Psoas muscle (tissue), 8 donors: ENCODE measurements around the gene HARBI1. TPM values are rescaled to one million over a fixed set of nuclear protein-coding genes. Genes with fewer than 3 reads are reported as not detected.

Experiments used
- ATAC-seq, 4 donors: fragments of 200-7000 bp; cut with Tn5 transposase; one replicate each; pipeline ENCODE4 v1.9.1; 2020; ENCODE audit warnings: moderate library complexity in 3 of 4, mild to moderate bottlenecking in 2 of 4
- DNase-seq, 2 donors: peaks; one replicate each; pipeline ENCODE4 v3.0.0-alpha.2; 2020
- H3K27ac ChIP-seq: fragments of 200-600 bp; one replicate; pipeline ENCODE4 v1.8.0; 2022
- H3K27me3 ChIP-seq, 3 donors: fragments of 200-600 bp in 1 of 3; one replicate each; pipeline versions ENCODE4 v1.6.1 to v1.8.0; 2013 to 2022; ENCODE audit warnings: low read length in 2 of 3, mild to moderate bottlenecking in 2 of 3, moderate library complexity in 1 of 3; ENCODE audit not compliant: insufficient read depth in 3 of 3
- H3K36me3 ChIP-seq, 2 donors: fragments of 200-600 bp in 1 of 2; one replicate each; pipeline versions ENCODE4 v1.6.1 to v1.8.0; 2013 to 2022; ENCODE audit warnings: low read depth in 1 of 2, mild to moderate bottlenecking in 1 of 2, moderate library complexity in 1 of 2; ENCODE audit not compliant: insufficient read depth in 1 of 2
- H3K4me1 ChIP-seq: fragments of 200-600 bp; one replicate; pipeline ENCODE4 v1.8.0; 2022
- H3K4me3 ChIP-seq: fragments of 200-600 bp; one replicate; pipeline ENCODE4 v1.8.0; 2022; ENCODE audit warnings: mild to moderate bottlenecking
- H3K9me3 ChIP-seq: fragments of 200-600 bp; one replicate; pipeline ENCODE4 v1.8.0; 2022
- CTCF ChIP-seq: fragments of 200-600 bp; IDR thresholded peaks from one replicate; pipeline ENCODE4 v1.8.0; 2022; ENCODE audit warnings: antibody characterized with exemption
- WGBS, 3 donors: extraction: QIAGEN DNeasy Blood & Tissue Kit; methylation state at CpG; one replicate each; pipeline versions ENCODE4 v1.1.6 to v1.1.7; 2013; 5-methylcytosine and 5-hydroxymethylcytosine counted together
- intact Hi-C, 2 donors: fragments of 100-400 bp; cut with DNase I; formaldehyde crosslinking; loops; one replicate each; pipeline versions ENCODE4 v1.11.0 to v1.14.2; 2022
- long read RNA-seq, 2 donors: library from polyadenylated mRNA; unstranded; transcript quantifications; one replicate each; pipeline ENCODE4 v2.0.0, GENCODE V29; 2021
- polyA plus RNA-seq, 3 donors: library from polyadenylated mRNA; stranded (reverse); fragments of 200-250 nt; gene quantifications; one replicate each; pipeline ENCODE4 v1.2.3, GENCODE V29; 2013
- total RNA-seq, 4 donors: library from RNA; stranded (reverse); fragmentation: NEBNext Ultra II Directional in 2 of 4; extraction: Animal tissue kit (Norgen Biotek cat#: 25700) in 2 of 4; gene quantifications; one replicate each; pipeline versions ENCODE4 v1.2.1 to v1.2.4, GENCODE V29; 2021 to 2023
- donor health status: healthy with polysubstance abuse.
- donor health status: DM: no; HTN: no; CAD: no; lungs with moderate emphysema.
- donor health status: Bipolar disorder and iron deficiency.
- donor health status: healthy.
- donor health status: DM: yes; HTN: yes; CAD: no.
- donor health status: DM: no; HTN: no; CAD: no.
- donor health status: DM: no; HTN: no; CAD: no.
- donor health status: DM: yes; HTN: yes; CAD: no.

HARBI1 gene
- total RNA-seq (1 to 10 TPM; 2.0 to 4.4 (median 2.8) TPM), polyA plus RNA-seq (1 to 10 TPM; 3.4 to 8.6 (median 3.8) TPM)
- long read RNA-seq, donor 1, partial matches to known transcripts, result 0 of 1 reads
- long read RNA-seq, donor 1, other reads (novel, unspliced or antisense), result 0 of 1 reads
- long read RNA-seq, donor 2, partial matches to known transcripts, result 0 of 4 reads
- long read RNA-seq, donor 2, other reads (novel, unspliced or antisense), result 0 of 4 reads

- ATAC-seq (peak; percentile 97 to 98 (median 98)), DNase-seq (peak; percentile 89 to 94)
- intact Hi-C loops, result loop anchor here (2.0 to 10.0 kb wide), 5 partner anchors 50 to 225 kb away; partner anchors contain the start of gene CHRM4 (in 2 of the 2)
- Histone ChIP-seq H3K27me3 (no peaks in the 10 kb centered on the region), H3K4me3 (peak within 1 kb of the TSS; percentile 83), H3K36me3 (peaks cover 0 to 23% of the 10 kb centered on the region in 2 donors), H3K27ac (peak within 1 kb of the TSS; percentile 97), H3K4me1 (peaks cover 23% of the 10 kb centered on the region), H3K9me3 (no peaks in the 10 kb centered on the region)
- peak; percentile 69 for TF ChIP-seq CTCF
- 0% methylated on average over 70 to 72 of the region's 72 CpGs for WGBS, 3 donors
Observed at GRCh38 chr11:46617134-46617971, at the start of gene HARBI1, which contains the start of gene ATG13. TSS of gene HARBI1 (minus strand) at chr11:46617227. CDS start at chr11:46616237, 990 bp downstream. TSS of gene ATG13 (plus strand) at chr11:46617553. CDS start at chr11:46644292, 26,739 bp downstream.

- Histone ChIP-seq H3K9me3 (no peaks in the 10 kb centered on the region), H3K4me1 (no peaks in the 10 kb centered on the region), H3K36me3 (peaks cover 9 to 96% of the 10 kb centered on the region in 2 donors), H3K27me3 (no peaks in the 10 kb centered on the region), H3K27ac (no peak overlapping the region), H3K4me3 (no peak overlapping the region)
- ATAC-seq (peak in 2 of 4 donors; percentile 39 to 48), DNase-seq (peak in 1 of 2 donors; percentile 71)
- 41 to 54% (median 46%) methylated on average over 5 of the region's 5 CpGs for WGBS, 3 donors
- TF ChIP-seq CTCF, result no peak
- intact Hi-C loops, result loop anchor here in 1 of 2 donors (10.0 kb wide), 1 partner anchor 98 kb away; no protein-coding TSS in a partner anchor
Observed at GRCh38 chr11:46666516-46666915, 49.5 kb upstream of the HARBI1 start.

- Histone ChIP-seq H3K27ac (peak overlapping the region; percentile 16), H3K4me3 (no peak overlapping the region), H3K9me3 (no peaks in the 10 kb centered on the region), H3K36me3 (peaks cover 9 to 96% of the 10 kb centered on the region in 2 donors), H3K4me1 (no peaks in the 10 kb centered on the region), H3K27me3 (no peaks in the 10 kb centered on the region)
- DNase-seq, result no peak
- no peak for ATAC-seq
- intact Hi-C loops, result loop anchor here in 1 of 2 donors (10.0 kb wide), 1 partner anchor 99 kb away; no protein-coding TSS in a partner anchor
- 59 to 92% (median 65%) methylated on average over 1 of the region's 1 CpG for WGBS, 3 donors
- no peak for TF ChIP-seq CTCF
Observed at GRCh38 chr11:46665356-46665755, 48.3 kb upstream of the HARBI1 start.

- ATAC-seq, result no peak
- Histone ChIP-seq H3K4me1 (no peaks in the 10 kb centered on the region), H3K4me3 (no peak overlapping the region), H3K27me3 (no peaks in the 10 kb centered on the region), H3K36me3 (peaks cover 6 to 99% of the 10 kb centered on the region in 2 donors), H3K9me3 (no peaks in the 10 kb centered on the region), H3K27ac (no peak overlapping the region)
- WGBS, 3 donors, result 70 to 82% (median 72%) methylated on average over 6 of the region's 6 CpGs
- intact Hi-C loops, result loop anchor here in 1 of 2 donors (10.0 kb wide), 1 partner anchor 100 kb away; no protein-coding TSS in a partner anchor
- no peak for TF ChIP-seq CTCF
- DNase-seq, result no peak
Observed at GRCh38 chr11:46664612-46665011, 47.6 kb upstream of the HARBI1 start.
